T-cell (primary cell): ENCODE results near the gene OR2A12. TPM values are rescaled to one million over a fixed set of nuclear protein-coding genes. Genes with fewer than 3 reads are reported as not detected.

Experiments used
- ATAC-seq, 4 experiments: fragments of 200-7000 bp in 3 of 4; fragments of 150-1000 bp in 1 of 4; cut with Tn5 transposase; replicated peaks in 1 of 4; 1 replicate in 3 of 4; 2 replicates in 1 of 4; pipeline ENCODE4 v1.10.0; 2021; ENCODE audit warnings: moderate library complexity in 3 of 4, mild to moderate bottlenecking in 2 of 4, moderate number of reproducible peaks in 1 of 4
- CTCF ChIA-PET, 2 donors: fragments of 300-600 bp; sonication (Branson Sonifier 250); formaldehyde crosslinking; loops; one replicate each; lab custom pipeline; 2022; ENCODE audit warnings: antibody characterized with exemption in 2 of 2; lab: Charles Lee
- POLR2A ChIA-PET, 2 donors: fragments of 300-600 bp; sonication (Branson Sonifier 250); formaldehyde crosslinking; loops; one replicate each; lab custom pipeline; 2022; ENCODE audit warnings: antibody characterized with exemption in 2 of 2; lab: Charles Lee
- DNase-seq, 35 experiments: peaks; one replicate each; pipeline versions ENCODE4 v3.0.0 to v3.0.0-alpha.2; 2013 to 2023
- H3K27ac ChIP-seq: one replicate; pipeline ENCODE4 v1.5.1; 2013; ENCODE audit warnings: low read length
- H3K27me3 ChIP-seq, 2 experiments: replicated peaks in 1 of 2; 1 replicate in 1 of 2; 2 replicates in 1 of 2; pipeline versions ENCODE4 v1.6.1 to v1.7.0; 2013; ENCODE audit warnings: low read length in 1 of 2, mixed read lengths in 1 of 2; ENCODE audit not compliant: control insufficient read depth in 2 of 2, insufficient read depth in 2 of 2; ENCODE audit errors: extremely low read depth in 1 of 2
- H3K36me3 ChIP-seq, 2 donors: 1 replicate in 1 of 2; 2 replicates in 1 of 2; pipeline versions ENCODE4 v1.6.1 to v1.7.0; 2013; ENCODE audit warnings: low read length in 1 of 2; ENCODE audit not compliant: control insufficient read depth in 2 of 2, insufficient read depth in 1 of 2; ENCODE audit errors: extremely low read depth in 1 of 2
- H3K4me1 ChIP-seq, 2 experiments: 1 replicate in 1 of 2; 2 replicates in 1 of 2; pipeline versions ENCODE4 v1.6.1 to v1.7.0; 2013; ENCODE audit warnings: low read length in 2 of 2, mixed read lengths in 1 of 2; ENCODE audit not compliant: insufficient read depth in 2 of 2, control insufficient read depth in 1 of 2; ENCODE audit errors: extremely low read depth in 1 of 2
- H3K4me3 ChIP-seq, 2 donors: 1 replicate in 1 of 2; 2 replicates in 1 of 2; pipeline versions ENCODE4 v1.5.1 to v1.7.0; 2013; ENCODE audit warnings: mild to moderate bottlenecking in 2 of 2, low read length in 1 of 2, moderate library complexity in 1 of 2; ENCODE audit not compliant: control insufficient read depth in 1 of 2; ENCODE audit errors: extremely low read depth in 1 of 2
- H3K9me3 ChIP-seq: 2 replicates; pipeline ENCODE4 v1.7.0; 2013
- H3K27ac Mint-ChIP-seq, 2 donors: one replicate each; pipeline ENCODE4 v1.8.0; 2020 to 2021; ENCODE audit warnings: mild to moderate bottlenecking in 2 of 2, mixed read lengths in 2 of 2
- H3K27me3 Mint-ChIP-seq, 2 donors: one replicate each; pipeline ENCODE4 v1.8.0; 2021 to 2022; ENCODE audit warnings: mixed read lengths in 2 of 2
- H3K36me3 Mint-ChIP-seq: one replicate; pipeline ENCODE4 v1.8.0; 2021; ENCODE audit warnings: mixed read lengths
- H3K4me1 Mint-ChIP-seq, 3 donors: one replicate each; pipeline ENCODE4 v1.8.0; 2020 to 2022; ENCODE audit warnings: mixed read lengths in 3 of 3, mild to moderate bottlenecking in 1 of 3
- H3K4me3 Mint-ChIP-seq, 3 donors: one replicate each; pipeline ENCODE4 v1.8.0; 2020 to 2022; ENCODE audit warnings: mild to moderate bottlenecking in 3 of 3, mixed read lengths in 3 of 3, moderate library complexity in 3 of 3
- H3K9me3 Mint-ChIP-seq, 3 donors: one replicate each; pipeline ENCODE4 v1.8.0; 2020 to 2022; ENCODE audit warnings: mixed read lengths in 3 of 3
- WGBS: methylation state at CpG from one replicate; pipeline ENCODE4 v1.1.5; 2013; ENCODE audit warnings: missing lambda C conversion rate; ENCODE audit not compliant: insufficient coverage; 5-methylcytosine and 5-hydroxymethylcytosine counted together
- total RNA-seq, 35 experiments: library from RNA in 6 of 35; stranded (reverse) in 6 of 35; fragments of 120-200 nt in 1 of 35; gene quantifications; one replicate each; pipeline versions ENCODE4 v1.2.1 to v1.2.4 and lab custom pipeline; 2013 to 2026

The OR2A12 gene
- total RNA-seq: not detected
- total RNA-seq (2013): not detected
- total RNA-seq (lab: John Stamatoyannopoulos, UW): 0 to 0.08 (median 0) reads per million in 29 experiments

- H3K4me1 ChIP-seq: no peaks in the 10 kb centered on the region
- H3K27ac ChIP-seq: no peak within 1 kb of the TSS
- WGBS: no CpG with 5 or more reads among the region's 2 CpGs
- POLR2A ChIA-PET: interaction anchor here in 1 of 2 donors (0.6 kb wide), 1 partner anchor 9 kb away, joined by 4 read pairs; no protein-coding TSS in a partner anchor
- H3K4me1 Mint-ChIP-seq: no peaks in the 10 kb centered on the region
- H3K4me3 ChIP-seq: no peak within 1 kb of the TSS
- peaks cover 5 to 16% of the 10 kb centered on the region in 2 donors for H3K27me3 Mint-ChIP-seq
- peaks cover 0 to 4% of the 10 kb centered on the region in 2 experiments for H3K27me3 ChIP-seq
- ATAC-seq (no peak), DNase-seq (no peak)
- no peaks in the 10 kb centered on the region for H3K36me3 ChIP-seq
- no peak within 1 kb of the TSS for H3K27ac Mint-ChIP-seq
- CTCF ChIA-PET: no interaction called here
- H3K9me3 ChIP-seq: no peaks in the 10 kb centered on the region
- H3K36me3 Mint-ChIP-seq: no peaks in the 10 kb centered on the region
- H3K4me3 Mint-ChIP-seq: no peak within 1 kb of the TSS
- peaks cover 0 to 8% (median 5%) of the 10 kb centered on the region in 3 donors for H3K9me3 Mint-ChIP-seq
These were observed at the start of gene OR2A12 for GRCh38 chr7:144085978-144086377. OR2A12 (plus strand) TSS chr7:144086278; CDS start chr7:144095108, 8,830 bp downstream.

- ChIA-PET POLR2A (no interaction called here), CTCF (no interaction called here)
- ATAC-seq: no peak
- Histone ChIP-seq H3K36me3 (no peaks in the 10 kb centered on the region), H3K27me3 (no peaks in the 10 kb centered on the region), H3K4me3 (no peak overlapping the region), H3K4me1 (no peaks in the 10 kb centered on the region), H3K9me3 (no peaks in the 10 kb centered on the region), H3K27ac (no peak overlapping the region)
- Mint-ChIP-seq H3K4me1 (no peaks in the 10 kb centered on the region), H3K9me3 (no peaks in the 10 kb centered on the region), H3K4me3 (no peak overlapping the region), H3K36me3 (no peaks in the 10 kb centered on the region), H3K27ac (no peak overlapping the region), H3K27me3 (peaks cover 21 to 36% of the 10 kb centered on the region in 2 donors)
- WGBS: 50% methylated on average over 1 of the region's 1 CpG
- DNase-seq: no peak
These were observed 49.7 kb upstream of the OR2A12 start for GRCh38 chr7:144036302-144036885.

- Histone ChIP-seq H3K4me1 (no peaks in the 10 kb centered on the region), H3K27me3 (no peaks in the 10 kb centered on the region), H3K36me3 (no peaks in the 10 kb centered on the region), H3K27ac (no peak overlapping the region), H3K9me3 (no peaks in the 10 kb centered on the region), H3K4me3 (no peak overlapping the region)
- no peak overlapping the region for H3K27ac Mint-ChIP-seq
- H3K4me1 Mint-ChIP-seq: no peaks in the 10 kb centered on the region
- H3K4me3 Mint-ChIP-seq: no peak overlapping the region
- no peaks in the 10 kb centered on the region for H3K9me3 Mint-ChIP-seq
- H3K36me3 Mint-ChIP-seq: no peaks in the 10 kb centered on the region
- no CpG with 5 or more reads among the region's 1 CpG for WGBS
- ChIA-PET POLR2A (no interaction called here), CTCF (no interaction called here)
- ATAC-seq (no peak), DNase-seq (no peak)
- H3K27me3 Mint-ChIP-seq: peaks cover 20 to 29% of the 10 kb centered on the region in 2 donors
These were observed 48.6 kb upstream of the OR2A12 start for GRCh38 chr7:144037414-144038035.

GRCh38 chr7:144038887-144039286, 47.2 kb upstream of the OR2A12 start:
- ATAC-seq (no peak), DNase-seq (no peak)
- no peak overlapping the region for H3K27ac ChIP-seq
- no peaks in the 10 kb centered on the region for H3K9me3 ChIP-seq
- H3K36me3 ChIP-seq: no peaks in the 10 kb centered on the region
- Mint-ChIP-seq H3K27ac (no peak overlapping the region), H3K4me1 (no peaks in the 10 kb centered on the region), H3K4me3 (no peak overlapping the region), H3K9me3 (no peaks in the 10 kb centered on the region), H3K36me3 (no peaks in the 10 kb centered on the region), H3K27me3 (peaks cover 13 to 18% of the 10 kb centered on the region in 2 donors)
- H3K4me3 ChIP-seq: no peak overlapping the region
- no peaks in the 10 kb centered on the region for H3K27me3 ChIP-seq
- ChIA-PET POLR2A (no interaction called here), CTCF (no interaction called here)
- no peaks in the 10 kb centered on the region for H3K4me1 ChIP-seq
- no CpG with 5 or more reads among the region's 4 CpGs for WGBS

- WGBS: no CpG with 5 or more reads among the region's 1 CpG
- CTCF ChIA-PET: no interaction called here
- H3K4me3 Mint-ChIP-seq: no peak within 1 kb of the TSS
These were observed 37.4 kb upstream of the OR2A12 start, which contains the start of gene OR2A5 for GRCh38 chr7:144048648-144049047. OR2A5 (plus strand) TSS chr7:144048948; CDS start chr7:144050402, 1,454 bp downstream.

GRCh38 chr7:144049491-144049890, 36.6 kb upstream of the OR2A12 start:
- ATAC-seq (no peak), DNase-seq (no peak)
- no peak overlapping the region for H3K27ac ChIP-seq
- WGBS: no CpG with 5 or more reads among the region's 2 CpGs
- H3K9me3 ChIP-seq: no peaks in the 10 kb centered on the region
- Mint-ChIP-seq H3K4me1 (no peaks in the 10 kb centered on the region), H3K27ac (no peak overlapping the region), H3K27me3 (peaks cover 5 to 22% of the 10 kb centered on the region in 2 donors), H3K9me3 (no peaks in the 10 kb centered on the region), H3K36me3 (no peaks in the 10 kb centered on the region), H3K4me3 (no peak overlapping the region)
- H3K4me3 ChIP-seq: no peak overlapping the region
- POLR2A ChIA-PET: no interaction called here
- no peaks in the 10 kb centered on the region for H3K4me1 ChIP-seq
- CTCF ChIA-PET: no interaction called here
- H3K36me3 ChIP-seq: no peaks in the 10 kb centered on the region
- H3K27me3 ChIP-seq: no peaks in the 10 kb centered on the region

More at GRCh38 chr7:144048648-144049047, 37.4 kb upstream of the OR2A12 start, which contains the start of gene OR2A5:
- H3K27ac Mint-ChIP-seq: no peak within 1 kb of the TSS
- Histone ChIP-seq H3K4me3 (no peak within 1 kb of the TSS), H3K27me3 (no peaks in the 10 kb centered on the region), H3K4me1 (no peaks in the 10 kb centered on the region), H3K27ac (no peak within 1 kb of the TSS), H3K9me3 (no peaks in the 10 kb centered on the region), H3K36me3 (no peaks in the 10 kb centered on the region)
- DNase-seq (no peak), ATAC-seq (no peak)
- no peaks in the 10 kb centered on the region for H3K9me3 Mint-ChIP-seq
- peaks cover 5 to 14% of the 10 kb centered on the region in 2 donors for H3K27me3 Mint-ChIP-seq
- H3K4me1 Mint-ChIP-seq: no peaks in the 10 kb centered on the region
- POLR2A ChIA-PET: no interaction called here
- H3K36me3 Mint-ChIP-seq: no peaks in the 10 kb centered on the region
